Kasumi-1 (cell line): ENCODE results near the gene PER3.

Experiments used
- DNase-seq, 2 experiments: peaks; one replicate each; lab custom pipeline; 2025; lab: John Stamatoyannopoulos, UW

Gene PER3

GRCh38 chr1:7873801-7874795, 90.0 kb downstream of the PER3 start:
- no peak for DNase-seq

GRCh38 chr1:7878027-7878426, 93.9 kb downstream of the PER3 start:
- DNase-seq, result no peak

DNA sequence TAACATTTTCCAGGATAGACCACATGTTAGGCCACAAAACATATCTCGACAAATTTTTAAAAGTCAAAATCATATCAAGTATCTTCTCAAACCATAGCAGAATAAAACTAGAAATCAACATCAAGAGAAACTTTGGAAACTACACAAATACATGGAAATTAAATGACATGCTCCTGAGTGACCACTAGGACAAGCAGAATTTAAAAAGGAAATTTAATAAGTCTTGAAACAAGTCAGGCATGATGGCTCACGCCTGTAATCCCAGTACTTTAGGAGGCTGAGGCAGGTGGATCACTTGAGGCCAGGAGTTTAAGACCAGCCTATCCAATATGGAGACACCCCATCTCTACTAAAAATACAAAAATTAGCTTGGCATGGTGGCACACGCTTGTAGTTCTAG, 95.1 kb downstream of the PER3 start:
- DNase-seq, result no peak

- DNase-seq, result no peak
Measured at GRCh38 chr1:7884757-7885156, 100.7 kb downstream of the PER3 start.

GRCh38 chr1:7885513-7886404, 101.7 kb downstream of the PER3 start:
- DNase-seq, result no peak

GRCh38 chr1:7886405-7886745, 102.3 kb downstream of the PER3 start:
- no peak for DNase-seq

DNA sequence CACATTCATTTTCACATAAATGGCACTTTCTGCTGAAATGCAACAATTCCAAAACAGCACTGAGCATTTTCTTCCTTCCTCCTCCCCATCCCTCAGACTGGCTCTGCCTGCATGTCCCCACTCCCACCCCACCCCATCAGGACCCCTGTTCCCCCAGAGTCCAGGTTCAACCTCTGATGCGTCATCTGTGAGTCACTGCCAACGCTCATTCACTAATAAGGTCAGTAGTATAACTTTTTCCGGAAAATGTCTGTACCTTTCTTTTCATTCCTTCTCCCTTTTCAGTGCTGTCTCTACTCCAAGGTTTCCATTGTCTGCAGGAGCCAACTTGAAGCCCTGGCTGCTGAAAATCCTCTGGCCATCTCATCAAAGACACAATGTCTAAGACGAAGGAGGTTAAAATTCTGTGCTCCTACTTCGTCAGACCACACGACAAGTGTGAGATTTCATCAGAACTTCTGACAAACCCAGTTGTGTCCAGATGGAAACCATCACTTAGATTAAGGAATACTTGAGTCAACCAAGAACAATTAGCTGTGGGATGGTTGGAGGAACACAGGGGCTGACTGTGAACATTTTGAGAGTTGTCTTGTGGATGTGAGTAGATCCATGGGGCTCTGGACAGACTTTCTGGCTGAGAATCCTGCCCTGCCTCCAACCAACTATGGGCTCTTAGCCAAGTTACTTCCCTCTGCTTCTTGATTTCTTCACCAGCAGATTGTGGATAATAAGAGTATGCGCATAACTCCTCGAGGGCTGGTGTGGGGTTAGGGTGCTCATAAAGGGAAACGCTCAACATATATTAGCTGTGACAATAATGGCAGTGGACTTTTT, 104.4 kb downstream of the PER3 start:
- DNase-seq, result no peak

DNA sequence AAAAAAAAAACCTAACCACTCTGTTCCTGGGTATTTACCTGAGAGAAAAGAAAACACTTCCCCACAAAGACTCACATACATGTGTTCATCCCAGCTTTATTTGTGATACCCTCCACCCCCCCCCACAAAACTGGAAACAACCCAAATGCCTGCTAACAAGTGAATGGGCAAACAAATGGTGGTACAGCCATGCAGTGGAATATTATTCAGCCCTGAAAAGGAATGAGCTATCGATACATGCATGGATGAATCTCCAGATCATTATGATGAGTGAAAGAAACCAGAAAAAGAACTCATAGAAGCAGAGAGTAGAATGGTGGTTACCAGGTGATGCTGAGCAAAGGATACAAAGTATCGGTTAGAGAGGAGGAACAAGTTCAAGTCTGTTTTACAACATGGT, 106.8 kb downstream of the PER3 start:
- no peak for DNase-seq

DNA sequence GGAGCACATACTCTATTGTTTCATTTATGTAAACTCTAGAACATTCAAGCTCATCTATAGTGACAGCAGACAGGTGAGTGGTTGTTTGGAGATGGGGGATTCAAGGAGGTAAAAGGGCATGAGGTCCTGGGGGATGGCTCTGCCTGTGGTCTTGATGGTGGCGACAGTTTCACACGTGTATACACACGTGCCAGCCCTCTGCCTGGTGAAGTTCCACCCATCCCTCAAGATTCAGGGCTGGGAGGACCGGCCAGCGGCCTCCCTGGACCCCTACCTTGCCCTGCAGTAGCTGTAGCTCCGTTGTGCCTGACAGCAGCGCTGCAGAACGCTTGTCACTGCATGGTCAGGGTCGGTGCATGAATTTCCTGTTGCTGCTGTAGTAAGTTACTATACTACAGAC, 107.7 kb downstream of the PER3 start:
- no peak for DNase-seq

GRCh38 chr1:7893529-7894180, 109.6 kb downstream of the PER3 start:
- DNase-seq, result no peak
